Activated T-cell treated with anti-CD3 and anti-CD28 coated beads, Interleukin-2, amount 50 U/mL, for 48 hours (primary cell): Measurements from ENCODE around the gene CIPC.

Experiments
- DNase-seq, 2 experiments: peaks; one replicate each; pipeline ENCODE4 v3.0.0-alpha.2; 2020

The CIPC gene

DNA sequence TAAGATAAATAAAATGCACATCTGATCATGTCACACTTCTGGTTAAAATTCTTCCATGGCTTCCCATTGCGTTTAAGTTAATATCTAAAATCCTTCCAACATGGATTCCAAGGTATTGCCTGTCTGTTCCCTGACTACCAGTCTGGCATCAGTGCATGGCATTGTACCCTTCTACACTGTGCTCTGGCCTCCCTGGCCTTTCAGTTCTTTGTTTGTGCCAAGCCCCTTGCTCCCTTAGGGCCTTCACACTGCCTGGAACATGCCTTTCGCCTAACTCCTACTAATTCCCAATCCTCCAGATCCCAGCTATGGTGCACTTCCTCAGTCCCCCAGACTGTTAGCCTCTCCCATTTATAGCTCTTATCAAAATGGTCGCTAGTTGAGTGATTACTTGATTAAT, 6.3 kb downstream of the CIPC start:
- no peak for DNase-seq

DNA sequence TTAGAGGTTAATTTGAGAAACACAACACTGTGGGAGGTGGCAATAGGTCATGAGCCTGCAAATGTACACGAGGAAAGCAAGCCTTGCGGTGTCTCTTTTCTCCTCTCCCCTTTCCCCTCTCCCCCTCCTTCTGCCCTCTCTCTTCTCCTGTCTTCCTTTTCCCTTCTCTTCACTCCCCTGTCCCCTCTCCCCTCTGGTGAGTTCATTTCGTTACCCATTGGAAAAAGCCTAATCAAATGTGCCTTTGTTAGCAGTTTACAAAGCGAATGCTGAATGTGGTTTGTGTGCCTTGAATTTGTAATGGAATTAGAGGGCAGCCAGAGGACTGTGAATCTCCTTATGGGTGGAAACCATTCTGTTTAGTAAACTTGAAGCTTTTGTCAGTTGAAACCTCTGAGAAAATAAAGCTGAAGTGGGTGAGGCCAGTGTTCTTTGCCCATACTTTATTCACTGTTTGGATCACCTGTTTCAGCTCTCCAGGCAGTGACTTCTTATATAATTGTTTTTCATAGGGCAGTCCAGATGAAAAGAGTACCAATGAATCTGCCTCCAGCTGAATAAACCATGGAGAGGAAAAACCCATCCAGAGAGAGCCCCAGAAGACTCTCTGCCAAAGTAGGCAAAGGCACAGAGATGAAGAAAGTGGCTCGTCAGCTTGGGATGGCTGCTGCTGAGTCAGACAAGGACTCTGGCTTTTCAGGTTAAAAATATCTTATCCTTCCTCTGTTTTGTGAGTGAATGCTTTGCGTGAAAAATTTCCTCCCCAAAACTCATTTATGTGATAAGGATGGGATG, 7.3 kb downstream of the CIPC start:
- no peak for DNase-seq

DNA sequence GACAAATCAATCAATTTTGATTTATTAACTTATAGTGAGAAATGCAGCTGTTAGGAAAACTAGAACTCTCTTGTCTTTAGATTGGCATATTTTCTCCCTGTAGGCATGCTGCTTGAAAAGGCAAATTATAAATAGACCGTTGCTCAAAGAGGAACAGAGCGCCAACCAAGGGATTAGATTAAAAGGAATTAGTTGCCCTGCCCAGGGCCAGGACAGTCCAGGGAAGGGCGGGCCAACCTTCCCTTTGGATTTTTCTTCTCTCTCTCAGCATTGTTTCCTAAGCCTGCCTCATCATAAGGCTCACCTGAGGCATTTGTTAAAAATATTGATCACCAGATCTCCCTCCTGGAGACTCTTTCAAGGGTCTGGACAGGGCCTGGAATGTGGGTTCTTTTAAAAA, 8.6 kb downstream of the CIPC start:
- DNase-seq = no peak

DNA sequence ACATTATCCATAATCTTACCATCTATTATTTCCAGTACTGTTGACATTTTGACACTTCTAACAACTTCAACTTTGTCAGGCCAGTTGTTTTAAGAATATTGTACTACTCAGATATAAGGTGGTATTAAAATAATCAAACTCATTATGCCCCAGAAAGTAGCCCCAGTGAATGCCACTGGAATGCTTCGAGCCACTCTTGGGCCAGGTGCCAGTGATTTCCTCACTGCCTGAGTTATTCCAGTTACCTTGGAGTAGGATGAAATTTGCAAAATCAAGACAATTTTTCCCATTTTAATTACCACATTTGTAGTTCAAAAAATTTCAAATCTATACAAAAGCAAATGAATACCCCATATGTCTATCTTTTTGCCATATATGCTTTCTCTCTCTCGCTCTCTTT, 9.2 kb downstream of the CIPC start:
- no peak for DNase-seq

DNA sequence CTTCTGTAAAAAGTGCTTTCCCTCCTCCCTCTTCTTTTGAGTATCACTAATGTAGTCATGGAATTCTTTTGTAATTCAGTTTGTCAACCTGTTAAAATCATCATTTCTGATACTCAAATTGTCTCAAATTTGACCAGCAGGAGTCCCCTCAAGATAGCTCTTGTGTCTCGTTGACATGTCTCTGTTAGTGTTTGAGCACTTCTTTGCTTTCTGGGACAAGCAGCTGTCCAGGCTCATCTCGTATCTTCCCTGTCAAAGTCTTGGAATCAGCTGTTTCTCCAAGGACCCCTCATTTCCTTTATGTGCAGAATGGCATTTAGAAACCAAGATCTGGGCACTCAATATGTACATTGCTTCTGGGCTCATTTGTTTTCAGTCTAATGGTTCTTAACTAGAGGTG, 10.7 kb downstream of the CIPC start:
- no peak for DNase-seq

DNA sequence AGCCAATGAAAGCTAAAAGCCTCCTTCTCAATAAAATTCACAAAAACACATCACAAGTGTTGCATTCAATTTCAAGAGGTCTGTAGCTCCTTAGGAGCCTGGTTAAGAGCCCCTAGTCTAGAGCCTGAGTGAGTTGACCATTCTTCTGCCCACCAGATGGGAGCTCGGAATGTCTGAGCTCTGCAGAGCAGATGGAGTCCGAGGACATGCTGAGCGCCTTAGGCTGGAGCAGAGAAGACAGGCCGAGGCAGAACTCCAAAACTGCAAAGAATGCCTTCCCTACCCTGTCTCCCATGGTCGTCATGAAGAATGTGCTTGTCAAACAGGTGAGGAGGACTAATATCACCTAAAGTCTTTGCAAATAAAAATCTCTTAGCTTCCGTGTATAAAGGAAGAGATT, 11.6 kb downstream of the CIPC start:
- DNase-seq = no peak

DNA sequence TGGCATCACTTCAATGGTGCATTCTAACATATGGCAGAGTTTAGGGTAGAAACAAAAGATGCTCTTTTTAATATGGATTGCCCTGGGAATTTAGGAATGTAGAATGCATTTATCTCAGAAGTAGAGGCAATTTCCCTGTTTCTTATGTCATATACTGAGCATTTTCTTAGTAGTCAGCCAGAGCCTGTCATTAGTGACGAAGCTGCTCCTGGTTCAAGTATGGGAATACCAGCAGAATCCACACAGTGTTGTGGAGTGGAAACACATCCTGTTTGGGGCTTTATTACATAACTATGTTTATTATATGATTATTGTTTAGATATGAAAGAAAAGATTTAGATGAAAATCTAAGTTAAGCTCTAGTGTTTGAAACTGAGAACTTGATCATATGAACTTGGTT, 12.2 kb downstream of the CIPC start:
- DNase-seq = no peak

DNA sequence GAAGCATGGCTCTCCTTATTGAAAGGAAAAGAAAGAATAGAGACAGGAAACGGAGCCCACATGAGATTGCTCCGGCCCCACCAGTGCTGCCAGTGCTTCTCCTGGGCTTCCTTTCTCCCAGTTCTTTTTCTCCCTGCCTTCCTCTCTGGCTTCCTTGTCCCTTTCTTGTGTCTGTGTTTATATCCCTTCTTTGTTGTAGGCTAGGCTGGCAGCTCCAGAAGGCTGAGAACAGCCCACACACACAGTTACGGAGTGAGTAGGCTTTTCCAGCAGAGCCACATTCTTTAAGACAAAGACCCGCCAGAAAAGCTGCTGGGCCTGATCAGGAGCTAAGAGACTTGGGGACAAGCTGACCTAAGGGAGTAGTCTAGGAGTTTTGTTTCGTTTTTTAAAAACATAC, 13.0 kb downstream of the CIPC start:
- DNase-seq = no peak

DNA sequence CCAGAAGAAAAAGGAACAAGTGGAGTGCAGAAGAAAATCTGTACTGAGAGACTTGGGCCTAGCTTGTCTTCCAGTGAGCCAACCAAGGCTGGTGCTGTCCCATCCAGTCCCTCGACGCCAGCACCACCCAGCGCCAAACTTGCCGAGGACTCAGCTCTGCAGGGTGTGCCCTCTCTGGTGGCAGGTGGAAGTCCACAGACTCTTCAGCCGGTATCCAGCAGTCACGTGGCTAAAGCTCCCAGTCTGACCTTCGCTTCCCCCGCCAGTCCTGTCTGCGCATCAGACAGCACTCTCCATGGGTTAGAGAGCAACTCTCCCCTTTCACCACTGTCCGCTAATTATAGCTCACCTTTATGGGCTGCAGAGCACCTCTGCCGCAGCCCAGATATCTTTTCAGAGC, 15.6 kb downstream of the CIPC start:
- no peak for DNase-seq

DNA sequence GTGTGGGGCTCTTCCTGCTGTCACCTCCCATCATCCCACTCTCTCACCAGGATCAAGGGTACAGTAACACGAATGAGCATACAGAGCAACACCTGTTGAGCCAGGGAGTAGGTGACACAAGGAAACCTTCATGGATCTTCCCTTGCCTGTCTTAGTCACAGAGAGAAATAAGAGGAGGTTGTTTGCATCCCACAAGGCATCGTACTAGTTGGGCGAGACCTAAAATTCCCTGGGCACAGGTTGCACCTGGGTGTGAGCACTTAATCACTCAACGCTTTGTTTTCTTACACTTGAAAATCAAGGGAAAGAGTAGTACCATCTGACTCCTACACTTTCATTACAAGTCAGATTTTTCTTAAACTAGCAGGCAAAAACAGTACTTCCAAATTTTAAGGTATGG, 16.6 kb downstream of the CIPC start:
- no peak for DNase-seq

DNA sequence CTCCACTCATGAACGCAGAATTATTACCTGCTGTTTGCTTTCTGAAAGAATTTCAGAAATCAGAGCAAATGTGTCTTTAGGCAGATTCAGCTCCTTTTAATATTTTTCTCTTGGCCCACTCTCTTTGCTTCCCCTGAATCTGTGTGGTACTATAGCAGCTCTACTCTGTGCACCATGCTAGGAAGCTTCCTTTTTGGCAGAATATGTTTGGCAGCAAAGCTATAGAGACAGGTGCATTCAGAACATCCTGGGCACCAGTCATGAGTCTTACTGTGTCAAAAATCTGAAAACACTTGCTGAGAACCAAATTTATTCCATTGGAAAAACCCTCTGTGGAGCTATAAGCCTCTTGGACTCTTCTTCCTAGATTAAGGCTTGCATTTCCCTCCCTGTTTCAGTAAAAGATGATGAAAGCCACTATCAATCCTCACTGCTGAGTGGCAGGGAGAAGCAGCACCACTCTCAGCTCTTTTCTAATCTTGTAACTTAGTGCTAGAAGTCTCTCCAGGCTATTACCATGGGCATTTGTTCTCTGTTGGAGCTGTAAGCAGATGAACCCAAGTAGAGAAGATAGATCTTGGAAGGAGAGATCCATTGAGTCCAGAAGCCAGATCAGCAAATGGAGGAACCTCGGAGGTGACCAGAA, 18.2 kb downstream of the CIPC start:
- no peak for DNase-seq

DNA sequence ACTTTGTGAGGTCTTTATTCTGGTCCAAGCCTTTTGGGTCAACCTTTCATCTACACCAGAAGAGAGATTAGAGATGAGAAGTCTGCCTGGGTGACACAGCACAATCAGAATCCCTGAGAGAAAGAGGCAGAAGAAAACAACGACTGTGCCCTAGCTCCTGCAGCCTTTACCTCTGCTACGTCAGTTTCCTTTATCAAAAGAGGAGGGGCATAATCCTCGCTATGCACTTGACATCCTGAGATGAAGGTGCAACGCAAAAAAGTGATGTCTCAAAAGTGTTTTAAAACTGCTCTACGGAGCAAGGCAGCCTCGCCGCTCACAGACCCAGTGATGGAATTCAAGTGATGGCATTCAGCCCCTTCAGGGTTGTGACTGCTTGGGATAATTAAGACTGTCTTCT, 21.8 kb downstream of the CIPC start:
- no peak for DNase-seq

DNA sequence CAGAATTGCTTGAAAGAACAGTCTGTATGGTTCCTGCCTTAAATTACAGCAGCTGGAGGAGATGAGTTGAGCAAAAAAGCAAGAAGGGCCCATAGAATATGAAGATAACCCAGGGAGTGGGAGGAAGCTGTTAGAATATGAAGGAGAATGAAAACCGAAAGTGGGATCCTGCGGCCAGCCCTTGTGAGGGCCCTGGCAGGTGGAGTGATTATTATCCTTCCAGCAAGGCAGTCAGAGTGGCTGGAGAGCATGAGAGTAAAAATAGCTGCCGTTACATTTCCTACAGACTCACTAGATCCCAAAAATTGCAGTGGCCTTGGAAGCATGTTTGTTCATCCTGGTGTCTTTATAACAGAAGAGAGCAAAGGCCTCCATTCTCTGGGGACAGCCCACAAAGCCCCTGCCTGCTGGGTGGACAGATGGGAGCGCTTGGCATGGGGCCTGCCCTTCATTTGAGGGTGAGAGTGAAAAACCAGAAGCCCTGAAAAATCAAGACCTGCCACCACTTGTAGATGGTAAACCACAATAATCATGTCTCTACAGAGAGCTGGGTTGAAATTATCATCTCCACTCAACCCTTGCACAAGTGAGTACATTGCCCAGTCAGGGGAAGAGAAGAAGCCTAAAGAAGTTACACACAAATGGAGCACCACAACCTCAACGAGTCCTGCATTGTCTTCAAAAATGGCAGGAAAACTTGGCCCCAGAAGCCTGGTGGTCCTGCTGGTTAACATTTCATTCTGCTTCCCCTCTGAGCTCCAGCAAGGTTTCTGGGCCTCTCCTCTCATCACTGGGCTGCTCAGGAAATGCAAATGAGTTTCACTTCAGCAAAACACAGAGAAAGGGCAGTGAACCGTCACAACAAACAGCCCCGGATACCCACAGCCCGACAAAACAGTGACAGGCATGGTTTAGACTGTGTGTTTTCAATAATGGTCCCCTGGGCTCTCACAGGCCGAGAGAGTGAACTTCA, 23.0 kb downstream of the CIPC start:
- peak; percentile 35 to 44 for DNase-seq

DNA sequence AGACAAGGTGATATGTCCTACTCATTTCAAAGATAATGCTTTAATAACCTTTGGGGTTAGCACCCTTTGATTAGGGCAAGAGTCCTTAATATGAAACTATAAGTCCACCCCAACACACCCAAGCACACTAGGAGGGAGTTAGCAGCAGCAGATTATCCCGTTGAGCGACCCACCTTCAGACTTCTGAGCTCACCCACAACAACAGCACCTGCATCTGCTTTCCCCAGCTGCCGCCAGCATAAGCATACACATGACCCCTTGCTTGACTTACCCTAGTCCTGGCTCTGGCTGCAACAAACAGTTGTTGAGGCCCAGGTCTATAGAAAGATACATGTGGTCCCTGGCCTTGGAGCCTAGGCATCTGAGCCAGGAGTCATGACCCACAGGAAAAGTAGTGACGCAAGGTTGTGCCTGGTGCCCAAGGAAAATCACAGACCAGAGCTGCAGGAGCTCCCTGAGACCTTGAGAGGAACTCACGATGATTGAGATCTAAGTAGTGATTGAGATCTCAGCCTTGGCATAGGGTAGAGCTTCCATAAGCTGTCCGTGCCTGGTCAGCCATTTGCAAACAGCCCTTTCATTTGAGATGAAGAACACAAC, 24.6 kb downstream of the CIPC start:
- no peak for DNase-seq

DNA sequence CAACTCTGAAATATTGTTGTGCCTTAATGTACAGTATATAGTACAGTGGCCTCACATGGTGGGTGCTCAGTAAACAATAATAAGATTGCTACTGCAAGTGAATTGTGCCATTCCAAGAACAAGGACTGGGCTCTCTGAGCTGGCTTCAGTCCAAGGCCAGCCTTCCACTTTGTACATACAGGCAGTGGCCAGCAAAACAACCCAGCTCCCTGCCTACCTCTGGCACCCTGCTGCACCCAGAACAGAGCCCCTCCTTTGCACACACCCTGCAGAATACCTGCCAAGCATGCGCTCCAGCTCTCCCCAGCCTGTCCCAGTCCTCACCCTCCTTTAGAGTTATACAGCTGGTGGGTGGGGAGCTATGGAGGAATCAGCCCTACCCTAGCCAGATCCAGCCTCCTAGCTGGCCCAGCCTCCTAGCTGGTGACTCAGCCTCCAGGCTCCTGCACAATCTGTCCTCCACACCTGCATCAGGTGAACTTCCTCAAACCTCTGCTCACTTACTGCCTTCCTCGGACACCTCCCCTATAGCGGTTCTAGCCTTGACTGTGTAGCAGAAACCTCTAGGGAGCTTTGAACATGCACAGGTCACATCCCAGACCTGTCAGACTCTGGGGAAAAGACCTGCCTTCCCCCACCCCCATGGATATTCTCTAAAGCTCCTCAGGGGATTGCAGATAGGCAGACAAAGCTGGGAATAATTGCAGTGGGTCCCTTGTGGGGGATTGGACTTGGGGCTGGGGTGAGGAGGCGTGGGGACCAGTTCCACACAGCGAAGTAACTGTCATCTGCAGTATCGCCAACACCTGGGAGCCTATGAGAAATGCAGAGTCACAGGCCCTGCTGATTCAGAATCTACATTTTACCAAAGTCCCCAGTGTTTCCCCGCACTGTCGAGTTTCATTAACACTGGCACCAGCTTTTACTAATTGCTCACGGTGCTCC, 25.6 kb downstream of the CIPC start:
- DNase-seq = no peak

DNA sequence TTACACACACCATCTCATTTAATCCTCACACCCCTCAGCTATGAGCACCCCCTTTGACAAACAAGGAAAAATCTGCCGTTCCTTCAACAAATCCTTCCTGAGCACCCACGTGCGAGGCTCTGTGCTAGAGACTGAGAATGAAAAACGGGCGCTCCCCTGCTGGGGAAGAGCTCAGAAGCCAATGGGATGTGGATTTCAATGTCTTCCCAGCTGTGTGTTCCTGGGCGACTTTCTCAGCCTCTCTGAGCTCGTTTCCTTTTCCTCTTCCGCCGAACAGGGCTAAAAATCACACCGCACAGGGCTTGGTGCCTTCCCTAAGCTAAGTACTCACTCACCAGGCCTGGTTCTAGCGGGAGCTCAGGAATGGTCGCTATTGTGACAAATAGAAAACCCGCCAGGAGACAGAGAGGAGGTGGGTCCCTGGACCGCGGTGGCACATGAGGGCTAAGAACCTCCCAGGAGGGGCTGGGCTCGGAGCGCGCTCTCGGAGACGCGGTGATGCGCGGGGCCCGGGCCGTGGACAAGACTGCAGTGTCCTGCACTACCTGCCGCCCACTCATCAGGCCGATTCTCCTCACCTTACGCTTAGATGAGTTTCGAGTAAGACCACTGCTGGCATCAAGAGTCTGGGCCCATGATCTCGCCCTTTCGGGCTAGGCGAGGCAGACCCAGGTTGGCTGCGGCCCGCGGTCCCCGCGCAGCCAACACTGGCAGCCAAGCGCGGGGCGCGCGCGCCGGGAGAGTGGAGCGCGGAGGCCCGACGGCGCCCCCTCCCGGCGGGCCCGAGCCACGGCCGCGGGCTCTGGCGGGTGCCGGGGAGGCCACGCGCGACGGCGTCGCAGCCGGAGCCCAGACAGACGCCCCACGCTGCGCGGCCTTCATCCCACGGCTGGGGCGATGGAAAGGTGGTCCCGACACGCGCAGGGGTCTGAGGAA, 26.6 kb downstream of the CIPC start:
- peak; percentile 75 to 79 for DNase-seq

DNA sequence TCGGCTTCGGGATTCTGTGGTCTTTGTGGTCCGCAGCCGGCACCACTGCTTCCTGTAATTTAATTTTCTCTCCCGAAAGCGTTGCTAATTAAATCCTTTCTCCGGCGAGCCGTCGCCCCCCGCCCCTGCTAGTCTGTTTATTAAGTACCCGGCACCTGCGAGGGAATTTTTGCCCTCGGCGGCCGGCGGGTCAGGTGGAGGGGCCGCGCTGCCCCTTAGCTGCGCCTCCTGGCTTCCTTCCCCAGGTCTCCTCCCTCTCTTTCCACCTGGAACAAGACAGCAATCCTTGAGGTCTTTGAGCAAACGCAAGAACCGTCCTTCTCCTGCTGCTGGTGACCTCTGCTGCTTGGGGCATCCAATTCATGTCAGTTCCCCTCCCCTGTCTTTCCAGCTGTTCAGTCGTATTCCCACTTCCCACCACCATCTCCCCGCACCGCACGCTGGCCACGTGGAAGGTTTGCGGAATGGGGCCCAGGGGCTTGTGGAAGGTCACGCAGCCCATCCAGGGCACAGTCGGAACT, 27.3 kb downstream of the CIPC start:
- DNase-seq = no peak

DNA sequence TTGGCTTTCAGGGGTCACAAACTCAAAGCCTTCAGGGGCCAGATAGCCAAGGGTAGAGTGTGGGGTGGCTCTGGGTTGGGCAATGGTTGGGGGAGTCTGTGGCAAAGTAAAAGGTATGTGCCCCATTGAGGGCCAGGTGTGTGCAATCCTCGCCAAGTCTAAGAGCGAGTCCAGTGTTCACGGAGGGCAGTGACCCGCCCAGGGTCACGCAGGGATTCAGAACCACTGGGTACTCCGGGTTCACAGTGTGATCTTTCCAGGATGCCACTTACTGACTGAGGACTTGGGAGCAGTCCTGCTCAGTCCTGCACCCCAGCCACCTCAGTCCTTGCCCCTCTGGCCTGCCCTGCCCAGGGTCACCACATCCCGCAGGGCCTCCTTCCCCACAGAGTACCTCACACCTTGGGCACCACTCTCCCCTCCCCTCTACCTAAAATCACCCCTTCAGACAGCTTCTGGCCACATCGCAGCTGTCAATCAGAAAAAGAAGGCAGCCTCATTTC, 27.8 kb downstream of the CIPC start:
- no peak for DNase-seq

DNA sequence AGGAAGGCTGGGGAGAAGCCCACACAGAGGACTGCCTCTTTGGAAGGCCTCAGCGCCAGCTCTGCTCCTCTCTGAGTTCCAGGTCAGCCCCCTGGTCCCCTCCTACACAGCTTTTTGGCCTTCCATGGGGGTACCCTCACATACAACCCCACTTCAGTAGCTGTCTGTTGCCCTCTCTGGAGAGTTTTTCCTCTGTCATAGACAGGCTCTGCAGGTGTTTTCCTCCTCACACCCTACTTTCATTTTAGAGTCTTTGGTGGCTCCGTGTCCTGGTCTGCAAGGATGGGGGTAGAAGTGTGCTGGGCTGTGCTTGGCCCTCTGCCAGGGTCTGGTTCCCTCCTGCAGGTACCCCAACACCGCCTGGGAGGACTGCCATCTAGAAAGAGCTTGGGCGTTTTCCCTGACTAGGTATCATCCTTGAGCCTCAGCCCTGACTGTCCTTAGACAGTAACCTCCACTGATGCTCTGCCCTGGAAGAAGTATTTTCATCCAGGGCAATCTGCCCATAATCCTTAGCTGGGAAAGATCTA, 28.5 kb downstream of the CIPC start:
- DNase-seq = no peak

DNA sequence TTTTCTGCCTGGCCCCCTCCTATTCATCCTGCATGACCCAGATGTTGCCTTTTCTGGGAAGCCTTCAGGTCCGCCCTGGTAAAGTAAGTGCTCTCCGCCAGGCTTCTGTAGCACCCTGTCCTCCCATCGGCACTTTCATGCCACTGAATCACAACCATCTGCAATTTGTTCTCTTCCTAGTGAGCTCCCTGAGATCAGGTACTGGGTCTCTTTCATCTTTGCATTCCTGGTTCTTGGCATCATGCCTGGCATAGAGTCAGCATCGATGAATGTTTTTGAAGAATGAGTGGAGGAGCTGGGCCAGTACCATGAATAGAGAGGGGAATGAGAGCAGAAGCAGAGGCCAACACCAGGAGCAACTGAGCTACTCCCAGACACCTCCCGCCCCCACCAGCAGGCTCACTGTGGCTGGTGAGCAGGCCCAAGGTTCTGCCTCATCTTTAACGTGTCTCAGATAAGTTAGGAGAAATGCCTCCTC, 30.4 kb downstream of the CIPC start:
- no peak for DNase-seq
